ENCODE results near the gene APOBEC2. TPM values are rescaled to one million over a fixed set of nuclear protein-coding genes. Genes with fewer than 3 reads are reported as not detected.
A peak's percentile ranks its signal among the peaks of the same experiment; 100 is the strongest.
"Not testable (repeated sequence)": the region's sequence is repeated elsewhere in the genome, so short reads cannot be mapped to it uniquely, and the experiment has no call there.

APOBEC2 gene
- 0.37 TPM for polyA plus RNA-seq (ENCODE audit: insufficient read length)
- long read RNA-seq, donor 1, partial matches to known transcripts, result 0 of 1 reads
- long read RNA-seq, donor 1, other reads (novel, unspliced or antisense), result 0 of 1 reads
- long read RNA-seq, donor 2, result 0 reads
- long read RNA-seq, donor 3, result 0 reads
- long read RNA-seq, donor 4, result 0 reads
- long read RNA-seq, donor 5, result 0 reads
- long read RNA-seq, donor 6, result 0 reads
- long read RNA-seq, donor 7, result 0 reads
- long read RNA-seq, donor 8, result 0 reads

- DNase-seq, result no peak
These were observed at the start of gene APOBEC2 for GRCh38 chr6:41053041-41053440. Gene APOBEC2 (plus strand): TSS chr6:41053202. CDS start chr6:41053348, 146 bp downstream.

GRCh38 chr6:41006217-41006616 is 46.8 kb upstream of the APOBEC2 start:
- not testable (repeated sequence) for DNase-seq

GRCh38 chr6:41006980-41007379 is 46.0 kb upstream of the APOBEC2 start:
- DNase-seq, result not testable (repeated sequence)

GRCh38 chr6:41008011-41008410 is 45.0 kb upstream of the APOBEC2 start:
- DNase-seq, result no peak

- no peak for DNase-seq
These were observed 43.3 kb upstream of the APOBEC2 start for GRCh38 chr6:41009669-41010068.

- no peak for DNase-seq
These were observed 41.3 kb upstream of the APOBEC2 start for GRCh38 chr6:41011673-41012072.

- DNase-seq, result no peak
These were observed 39.4 kb upstream of the APOBEC2 start for GRCh38 chr6:41013466-41014153.

- DNase-seq, result no peak
These were observed 38.2 kb upstream of the APOBEC2 start for GRCh38 chr6:41014780-41015179.

- DNase-seq, result not testable (repeated sequence)
These were observed 37.1 kb upstream of the APOBEC2 start for GRCh38 chr6:41015860-41016259.

- no peak for DNase-seq
These were observed 35.3 kb upstream of the APOBEC2 start for GRCh38 chr6:41017663-41018062.

- DNase-seq, result no peak
These were observed 31.2 kb upstream of the APOBEC2 start for GRCh38 chr6:41021832-41022231.

- DNase-seq, result no peak
These were observed 30.7 kb upstream of the APOBEC2 start for GRCh38 chr6:41022294-41022693.

- DNase-seq, result no peak
These were observed 29.9 kb upstream of the APOBEC2 start for GRCh38 chr6:41023114-41023513.

GRCh38 chr6:41025966-41026530 is 27.0 kb upstream of the APOBEC2 start:
- DNase-seq, result no peak

- DNase-seq, result no peak
These were observed 25.8 kb upstream of the APOBEC2 start for GRCh38 chr6:41027241-41027640.

GRCh38 chr6:41027799-41028560 is 25.0 kb upstream of the APOBEC2 start:
- peak; percentile 89 for DNase-seq

- DNase-seq, result peak; percentile 64
These were observed 24.2 kb upstream of the APOBEC2 start for GRCh38 chr6:41028561-41029412.

GRCh38 chr6:41032830-41033229 is 20.2 kb upstream of the APOBEC2 start:
- no peak for DNase-seq

- DNase-seq, result no peak
These were observed 19.2 kb upstream of the APOBEC2 start for GRCh38 chr6:41033776-41034175.

- no peak for DNase-seq
These were observed 16.8 kb upstream of the APOBEC2 start for GRCh38 chr6:41036186-41036585.

GRCh38 chr6:41036601-41037000 is 16.4 kb upstream of the APOBEC2 start:
- DNase-seq, result no peak
